Kasumi-1 (cell line): ENCODE results near the gene LCN10.
"Not testable (repeated sequence)": the region's sequence is repeated elsewhere in the genome, so short reads cannot be mapped to it uniquely, and the experiment has no call there.

ENCODE experiments used
- DNase-seq, 2 experiments: peaks; one replicate each; lab custom pipeline; 2025; lab: John Stamatoyannopoulos, UW

The LCN10 gene

GRCh38 chr9:136742591-136743391 is at the start of gene LCN10:
Gene LCN10 (minus strand): TSS chr9:136742940. CDS start chr9:136742903, 37 bp downstream.
- DNase-seq = no peak

GRCh38 chr9:136791516-136792276 is 49.0 kb upstream of the LCN10 start:
- DNase-seq = peak; percentile 27 to 44

- DNase-seq = peak; percentile 98
Measured at GRCh38 chr9:136790640-136791515, 48.1 kb upstream of the LCN10 start, which contains the start of gene TMEM141. Gene TMEM141 (plus strand): TSS chr9:136791344. CDS start chr9:136791371, 27 bp downstream.

- no peak for DNase-seq
Measured at GRCh38 chr9:136789523-136789937, 46.8 kb upstream of the LCN10 start.

- not testable (repeated sequence) for DNase-seq
Measured at GRCh38 chr9:136788644-136789522, 46.1 kb upstream of the LCN10 start.

GRCh38 chr9:136787690-136788400 is 45.1 kb upstream of the LCN10 start:
- peak; percentile 68 to 70 for DNase-seq

GRCh38 chr9:136786983-136787382 is 44.2 kb upstream of the LCN10 start:
- not testable (repeated sequence) for DNase-seq

GRCh38 chr9:136786451-136786850 is 43.7 kb upstream of the LCN10 start:
- DNase-seq = no peak

- not testable (repeated sequence) for DNase-seq
Measured at GRCh38 chr9:136785565-136786355, 43.0 kb upstream of the LCN10 start.

- no peak for DNase-seq
Measured at GRCh38 chr9:136784997-136785361, 42.2 kb upstream of the LCN10 start.

- peak; percentile 36 to 49 for DNase-seq
Measured at GRCh38 chr9:136784249-136784996, 41.7 kb upstream of the LCN10 start.

GRCh38 chr9:136782452-136782851 is 39.7 kb upstream of the LCN10 start:
- DNase-seq = no peak

GRCh38 chr9:136779808-136780207 is 37.1 kb upstream of the LCN10 start:
- no peak for DNase-seq

GRCh38 chr9:136777359-136777758 is 34.6 kb upstream of the LCN10 start:
- no peak for DNase-seq

- DNase-seq = no peak
Measured at GRCh38 chr9:136776947-136777346, 34.2 kb upstream of the LCN10 start.

- no peak for DNase-seq
Measured at GRCh38 chr9:136775191-136775590, 32.5 kb upstream of the LCN10 start.

GRCh38 chr9:136774416-136775045 is 31.8 kb upstream of the LCN10 start:
- DNase-seq = no peak

GRCh38 chr9:136773386-136774044 is 30.8 kb upstream of the LCN10 start:
- peak; percentile 61 to 77 for DNase-seq
